ENCODE results near the gene LBHD2. TPM values are rescaled to one million over a fixed set of nuclear protein-coding genes. Genes with fewer than 3 reads are reported as not detected.
"Not testable (repeated sequence)": the region's sequence is repeated elsewhere in the genome, so short reads cannot be mapped to it uniquely, and the experiment has no call there.

LBHD2 gene
- total and polyA plus RNA-seq, 2 of the 13 experiments (the other 11 are each of a cell fraction or from before 2014, with no cell fraction given), result 0.67 to 1.00 TPM

- peak; percentile 59 for TF ChIP-seq ZNF687 (CRISPR knock-in tag; IDR thresholded peaks at IDR 0.05)
These were observed 32.6 kb downstream of the LBHD2 start (continued) for GRCh38 chr14:103116636-103117035.

- WGBS (ENCODE audit: low lambda C conversion rate), result 56% methylated on average over 7 of the region's 7 CpGs
- H3K27ac ChIP-seq (ENCODE audit: extremely low read length, insufficient read depth, low read length); FAIRE-seq; H3K4me2 ChIP-seq (ENCODE audit: low read depth, low read length); intact Hi-C loops (cut with micrococcal nuclease; ENCODE audit: unreplicated experiment); H2AFZ ChIP-seq (ENCODE audit: low read length); H3K79me2 ChIP-seq (ENCODE audit: insufficient read depth, low read length); ATAC-seq; H3K4me3 ChIP-seq (replicated peaks in 1 of 3; ENCODE audit: insufficient read depth in 1 of 3, low read depth in 2 of 3, low read length in 3 of 3); BruUV-seq (replicated peaks); DNase-seq (ENCODE audit: low spot score); H3K36me3 ChIP-seq (replicated peaks in 1 of 2; ENCODE audit: control insufficient read depth in 1 of 2, insufficient read depth in 2 of 2, low read length in 2 of 2); H3K9ac ChIP-seq (ENCODE audit: insufficient read depth, low read depth, low read length); in situ Hi-C loops (cut with HindIII; ENCODE audit: extremely low pct_ligation_motif_present, low pct_unique_long_range_greater_than_20kb); H4K20me1 ChIP-seq (ENCODE audit: insufficient read depth, low read length); H3K9me3 ChIP-seq (ENCODE audit: low read length): not testable (repeated sequence)
- CTCF ChIA-PET (ENCODE audit: low intra/inter-chr PET ratio, low total read pairs), result interaction anchor here (0.6 kb wide), 1 partner anchor 66 kb away, joined by 3 read pairs; no protein-coding TSS in a partner anchor
- peak; percentile 61; the same call in 1 of the 2 replicates for TF ChIP-seq ZNF121 (CRISPR knock-in tag; IDR thresholded peaks at IDR 0.05)
- POLR2A ChIA-PET, result interaction anchor here (1.2 to 1.7 kb wide), 2 partner anchors 13 to 17 kb away, joined by 3 to 7 read pairs; no protein-coding TSS in a partner anchor
- Histone ChIP-seq H3K4me1 (ENCODE audit: insufficient read depth, low read length) (peaks cover 82% of the 10 kb centered on the region), H3K27me3 (ENCODE audit: control insufficient read depth in 1 of 2, insufficient read depth in 2 of 2, low read length in 2 of 2) (peaks cover 0 to 20% of the 10 kb centered on the region in 2 experiments; a peak in 2 of 5 replicates)
These were observed 33.5 kb downstream of the LBHD2 start for GRCh38 chr14:103117499-103117898.
